ACHN (cell line): ENCODE data around the gene C9orf50.

Source experiments
- DNase-seq: peaks from one replicate; pipeline ENCODE4 v3.0.0-alpha.2; 2015
- in situ Hi-C: cut with HindIII; loops from 2 replicates; pipeline ENCODE4 v1.10.0; 2017; ENCODE audit warnings: low sequenced_read_pairs, low pct_ligation_motif_present, low pct_unique_long_range_greater_than_20kb

Gene C9orf50

GRCh38 chr9:129617167-129617566 lies 3.7 kb downstream of the C9orf50 start:
- in situ Hi-C loops, result no loop called here

GRCh38 chr9:129615407-129616285 lies 5.3 kb downstream of the C9orf50 start:
- DNase-seq, result no peak
- in situ Hi-C loops, result no loop called here

More at GRCh38 chr9:129617167-129617566, 3.7 kb downstream of the C9orf50 start:
- DNase-seq, result peak; percentile 60

GRCh38 chr9:129614932-129615331 lies 6.0 kb downstream of the C9orf50 start:
- no peak for DNase-seq
- in situ Hi-C loops, result no loop called here

DNA sequence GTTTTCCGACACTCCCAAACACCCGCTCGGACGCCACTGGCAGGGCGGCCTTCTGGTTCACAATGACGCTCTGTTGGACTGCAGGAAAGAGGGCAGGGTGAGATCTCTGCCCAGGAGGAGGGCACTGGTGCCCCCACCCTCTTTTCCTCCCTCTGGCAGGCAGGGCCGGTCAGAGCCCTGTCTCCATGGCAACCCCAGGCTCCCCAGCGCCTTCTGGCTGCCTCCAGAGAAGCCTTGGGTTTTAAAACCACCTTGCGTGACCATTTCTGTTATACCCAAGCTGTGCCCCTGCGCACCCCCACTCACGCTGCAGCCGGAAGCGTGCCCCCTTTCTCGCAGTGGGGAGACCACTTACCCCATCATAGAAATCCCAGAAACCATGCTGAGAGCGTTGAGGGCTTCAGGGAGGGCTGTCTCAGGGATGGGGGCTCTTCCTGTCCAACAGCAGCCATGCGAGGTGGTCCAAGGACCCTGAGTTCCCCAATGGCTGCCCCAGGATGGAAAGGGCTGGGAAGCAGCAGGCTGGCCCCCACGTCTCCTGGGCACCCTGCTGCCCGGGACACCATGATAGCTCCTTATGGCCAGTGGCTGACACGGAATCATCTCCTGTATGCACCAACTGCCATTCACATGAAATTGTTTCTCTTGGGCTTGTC lies 7.3 kb downstream of the C9orf50 start:
- in situ Hi-C loops, result no loop called here
- DNase-seq, result peak; percentile 26

DNA sequence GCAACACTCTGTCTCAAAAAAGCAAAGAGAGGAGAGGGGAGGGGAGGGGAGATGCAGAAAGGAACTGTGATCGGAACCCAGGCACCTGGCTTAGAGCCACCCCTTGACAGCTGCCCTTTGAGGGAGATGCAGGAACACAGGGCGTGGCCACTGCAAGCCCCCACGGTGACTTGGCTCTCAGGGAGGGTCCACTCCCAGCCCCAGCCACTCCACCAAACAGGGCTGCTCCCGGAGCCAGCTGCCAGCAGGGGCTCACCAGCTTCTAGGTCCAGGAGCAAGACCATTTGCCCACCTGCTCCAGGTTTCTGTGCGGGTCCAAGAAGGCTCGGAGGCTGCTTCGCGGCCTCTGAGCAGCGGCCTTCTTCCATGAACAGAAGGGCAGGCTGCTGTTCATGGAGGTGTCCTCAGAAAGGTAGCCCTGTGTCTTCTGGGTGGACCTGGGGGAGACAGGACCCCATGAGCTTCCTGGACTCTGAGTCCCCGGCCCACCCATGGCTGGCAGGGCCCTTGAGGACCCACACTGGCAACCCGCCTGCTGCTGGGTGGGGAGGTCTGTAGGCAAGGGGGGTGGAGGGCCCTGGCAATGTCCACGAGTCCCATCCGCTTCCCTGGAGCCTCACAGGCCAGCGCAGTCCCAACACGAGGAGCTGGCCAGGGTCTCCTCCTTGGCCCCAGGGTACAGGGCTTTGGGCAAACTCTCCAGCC lies 7.9 kb downstream of the C9orf50 start:
- no peak for DNase-seq
- in situ Hi-C loops, result no loop called here

DNA sequence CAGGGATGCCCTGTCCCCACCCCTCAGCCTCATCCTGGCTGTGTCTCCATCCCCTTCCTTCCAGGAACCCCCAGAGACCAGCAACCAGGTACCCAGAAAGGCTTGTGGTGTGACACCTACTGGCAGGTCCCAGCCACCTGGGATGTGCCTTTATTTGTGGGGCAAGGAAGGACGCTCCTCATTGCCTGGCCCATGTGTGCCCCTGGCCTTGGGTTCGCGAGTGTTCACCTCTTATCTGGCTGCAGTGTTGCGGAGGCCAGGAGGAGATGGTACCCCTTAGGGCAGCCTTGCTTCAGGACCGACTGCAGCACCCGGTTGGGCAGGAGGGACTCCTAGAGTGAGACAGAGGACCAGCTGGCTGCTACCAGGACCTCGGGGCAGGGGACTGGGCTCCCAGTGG lies 8.8 kb downstream of the C9orf50 start:
- in situ Hi-C loops, result no loop called here
- DNase-seq, result no peak

DNA sequence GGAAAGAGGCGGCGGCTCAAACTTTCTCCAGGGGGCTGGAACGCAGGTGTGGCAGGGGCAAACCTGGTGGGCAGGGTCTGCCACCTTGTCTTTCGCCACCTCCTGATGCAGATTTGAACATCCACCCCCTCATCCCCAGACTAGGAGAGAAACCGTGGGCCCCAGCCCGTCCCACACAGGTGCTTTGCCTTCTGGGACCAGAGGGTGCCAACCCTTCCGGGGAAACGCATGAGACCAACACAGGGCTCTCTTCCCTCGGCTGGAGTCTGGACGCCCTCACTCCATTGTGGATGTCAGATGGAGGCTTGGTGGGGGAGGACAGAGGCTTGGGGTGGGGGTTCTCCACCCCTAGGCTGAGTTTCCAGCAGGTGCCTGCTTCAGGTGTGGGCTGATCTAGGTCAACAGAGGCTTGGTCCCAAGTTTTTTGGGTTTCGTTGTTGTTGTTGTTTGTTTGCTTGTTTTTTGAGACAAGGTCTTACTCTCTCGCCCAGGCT lies 9.5 kb downstream of the C9orf50 start:
- in situ Hi-C loops, result no loop called here
- no peak for DNase-seq

GRCh38 chr9:129610473-129611306 lies 10.2 kb downstream of the C9orf50 start:
- in situ Hi-C loops, result no loop called here
- peak; percentile 62 for DNase-seq

- no peak for DNase-seq
- in situ Hi-C loops, result no loop called here
Measured at GRCh38 chr9:129610213-129610472, 10.8 kb downstream of the C9orf50 start.

- in situ Hi-C loops, result no loop called here
- DNase-seq, result peak; percentile 19
Measured at GRCh38 chr9:129609486-129610212, 11.3 kb downstream of the C9orf50 start.

- DNase-seq, result no peak
- in situ Hi-C loops, result no loop called here
Measured at GRCh38 chr9:129608561-129609481, 12.1 kb downstream of the C9orf50 start.

DNA sequence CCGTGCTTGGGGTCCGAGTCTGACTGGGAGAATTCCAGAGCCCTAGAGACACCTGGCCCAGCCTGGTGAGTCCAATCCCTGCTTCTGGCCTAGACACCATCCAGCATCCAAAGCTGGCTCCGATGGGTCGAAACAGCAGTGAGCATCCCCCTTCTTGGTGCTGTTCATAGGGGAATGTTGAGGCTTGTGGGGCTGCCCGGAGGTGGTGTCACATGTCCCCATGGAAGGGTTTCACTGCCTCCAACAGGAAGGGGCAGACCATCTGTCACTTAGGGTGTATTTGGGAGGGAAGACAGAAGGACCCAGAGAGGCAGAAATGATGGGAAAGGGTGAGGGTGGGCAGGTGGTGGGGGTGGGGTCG lies 13.9 kb downstream of the C9orf50 start:
- in situ Hi-C loops, result no loop called here
- DNase-seq, result no peak

DNA sequence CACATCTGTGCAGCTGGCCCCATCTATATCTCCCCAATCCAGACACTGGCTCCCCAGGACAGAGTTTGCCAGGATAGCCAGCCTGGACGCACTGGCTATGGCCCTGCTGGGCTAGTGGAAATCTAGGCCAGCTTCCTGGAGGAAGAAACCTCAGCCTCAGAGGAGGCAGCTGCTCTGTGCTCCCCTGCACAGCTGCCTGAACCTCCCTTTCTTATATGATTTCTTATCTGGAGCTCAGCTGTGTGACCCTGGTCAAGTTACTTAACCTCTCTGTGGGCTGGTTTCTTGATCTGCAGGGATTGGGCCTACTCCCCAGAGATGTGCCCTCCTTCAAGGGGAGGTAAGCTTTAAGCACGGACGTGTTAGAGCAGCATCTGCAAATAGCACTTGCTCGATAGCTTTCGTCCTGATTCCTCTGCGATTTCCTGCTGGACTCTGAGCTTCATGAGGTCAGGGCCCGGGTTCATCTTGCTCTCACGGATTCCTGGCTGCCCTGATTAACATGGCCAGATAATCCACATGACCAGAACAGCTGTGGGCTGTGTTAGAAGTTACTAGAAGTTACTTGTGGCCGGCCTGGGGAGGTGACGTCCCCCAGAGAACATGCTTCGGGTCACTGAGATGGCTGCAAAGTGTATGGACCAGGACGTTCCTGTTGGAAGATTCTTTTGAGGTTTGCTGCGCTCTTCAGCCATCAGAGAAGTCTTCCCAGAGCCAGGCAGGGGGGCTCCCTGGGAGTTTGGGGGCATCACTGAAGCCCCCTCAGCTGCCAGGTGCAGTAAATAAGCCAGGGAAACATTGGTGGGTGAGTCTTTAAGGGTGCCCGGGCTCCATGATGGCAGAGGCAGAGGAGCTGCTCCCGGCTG lies 14.5 kb downstream of the C9orf50 start:
- in situ Hi-C loops, result no loop called here

GRCh38 chr9:129604766-129605163 lies 16.1 kb downstream of the C9orf50 start:
- in situ Hi-C loops, result no loop called here
- no peak for DNase-seq

More for the DNA sequence above, 14.5 kb downstream of the C9orf50 start:
- no peak for DNase-seq

DNA sequence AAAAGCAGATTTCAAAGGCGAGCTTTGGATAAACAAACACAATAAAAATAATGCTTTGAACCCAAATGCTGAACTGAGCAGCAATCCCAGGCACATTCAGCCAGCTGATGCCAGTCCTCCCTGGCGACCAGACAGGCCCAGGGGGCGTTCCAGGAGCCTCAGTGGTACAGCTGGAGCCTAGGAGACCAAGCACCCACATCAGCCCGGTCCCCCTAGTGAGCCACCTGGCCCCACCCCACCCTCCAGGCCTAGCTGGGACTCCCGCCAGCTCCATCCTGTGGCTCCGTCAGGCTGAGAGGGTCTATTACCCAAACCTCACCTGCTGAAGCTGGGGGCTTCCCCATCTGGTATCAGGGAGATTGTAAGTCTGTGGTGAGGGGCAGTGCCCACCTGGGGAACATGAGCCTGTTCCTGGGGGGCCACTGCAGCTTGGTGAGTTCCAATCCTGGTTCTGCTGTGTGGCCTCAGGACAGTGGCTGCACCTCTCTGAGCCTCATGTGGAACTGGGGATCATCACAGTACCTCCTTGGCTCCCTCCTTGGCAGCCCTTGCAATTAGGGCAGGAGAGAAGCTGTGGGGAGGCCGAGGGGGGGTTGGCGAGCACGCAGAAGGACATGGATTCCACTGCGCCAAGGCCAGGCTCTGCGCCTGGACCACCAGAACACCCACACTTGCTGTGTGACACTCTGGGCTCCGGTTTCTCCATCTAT lies 16.7 kb downstream of the C9orf50 start:
- no peak for DNase-seq
- in situ Hi-C loops, result no loop called here
